ENCODE measurements around the gene JPT1.
"Not testable (repeated sequence)": the region's sequence is repeated elsewhere in the genome, so short reads cannot be mapped to it uniquely, and the experiment has no call there.

JPT1 gene

DNA sequence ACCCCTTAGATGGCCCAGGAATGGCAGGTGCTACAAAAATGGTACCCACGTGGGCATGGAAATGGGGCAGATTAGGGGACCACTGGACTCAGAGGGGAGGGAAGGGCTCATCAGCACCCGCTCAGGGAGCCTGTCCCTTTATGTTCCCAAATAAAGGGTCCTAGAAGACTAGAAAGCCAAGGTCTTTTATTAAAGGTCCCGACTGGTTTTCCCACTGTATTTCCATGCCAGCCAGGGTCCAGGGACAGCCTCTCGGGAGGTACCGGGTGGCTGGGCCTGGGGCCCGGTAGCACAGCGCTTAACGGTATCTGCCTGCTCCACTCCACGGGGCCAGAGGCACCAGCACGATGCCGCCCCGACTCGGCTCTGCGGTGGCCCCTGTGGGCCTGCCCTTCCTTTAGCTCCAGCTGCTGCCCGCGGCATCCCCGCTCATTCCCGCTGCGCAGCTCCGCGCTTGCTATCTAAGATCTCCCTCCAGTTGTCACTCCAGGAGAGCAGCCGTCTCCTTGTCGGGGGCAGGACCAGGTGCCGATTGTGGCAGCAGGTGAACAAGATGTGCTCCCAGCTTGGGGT, 24.2 kb downstream of the JPT1 start:
- DNase-seq (ENCODE audit: low spot score): no peak

DNA sequence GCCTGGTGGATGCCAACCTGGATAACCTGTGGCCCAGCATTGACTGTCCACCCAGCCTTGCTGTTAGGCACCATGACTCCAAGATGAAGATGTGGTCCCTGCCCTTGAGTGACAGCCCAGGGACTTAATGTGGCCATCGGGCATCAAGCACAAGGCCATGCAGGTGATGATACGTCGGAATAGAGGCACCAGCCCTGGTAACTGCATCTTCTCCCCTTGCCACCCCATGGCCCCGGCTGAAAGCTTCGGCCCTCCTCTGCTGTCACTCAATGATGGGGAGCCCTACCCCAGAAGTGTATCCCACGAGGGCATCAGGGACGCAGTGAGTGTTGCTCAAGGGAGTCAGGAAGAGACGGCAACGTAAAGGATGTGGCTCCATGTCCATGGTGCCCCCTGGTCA, 24.7 kb downstream of the JPT1 start:
- DNase-seq (ENCODE audit: low spot score): no peak

DNA sequence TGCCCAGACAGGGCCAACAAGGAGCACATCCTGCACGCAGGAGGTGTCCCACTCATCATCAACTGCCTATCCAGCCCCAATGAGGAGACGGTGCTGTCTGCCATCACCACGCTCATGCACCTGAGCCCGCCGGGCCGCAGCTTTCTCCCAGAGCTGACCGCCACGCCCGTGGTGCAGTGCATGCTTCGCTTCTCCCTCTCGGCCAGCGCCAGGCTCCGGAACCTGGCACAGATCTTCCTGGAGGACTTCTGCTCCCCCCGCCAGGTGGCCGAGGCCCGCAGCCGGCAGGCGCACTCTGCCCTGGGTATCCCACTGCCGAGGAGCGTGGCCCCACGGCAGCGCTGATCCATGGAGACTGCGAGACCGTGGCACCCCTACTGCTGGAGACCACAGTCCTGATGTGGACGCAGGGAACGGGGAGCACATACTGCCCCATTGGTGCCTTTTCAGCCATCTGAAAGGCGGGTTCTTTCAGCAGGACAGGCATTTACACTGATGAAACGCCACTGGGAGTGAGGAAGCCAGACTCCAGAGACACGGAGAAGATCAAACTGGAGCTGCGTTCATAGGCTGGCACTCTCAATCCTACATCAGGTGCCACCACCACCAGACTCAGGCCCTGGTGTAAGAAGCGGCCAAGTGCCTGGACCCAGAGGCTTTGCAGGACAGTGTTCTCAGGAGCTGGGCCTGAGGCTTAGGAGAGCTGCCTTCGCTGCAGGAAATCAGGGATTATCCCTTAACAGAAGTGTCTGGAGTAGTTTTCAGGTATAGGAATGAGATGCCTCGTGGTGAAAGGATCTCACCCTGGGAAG, 25.4 kb downstream of the JPT1 start:
- no peak for DNase-seq (ENCODE audit: low spot score)

GRCh38 chr17:75127936-75128335, 26.4 kb downstream of the JPT1 start:
- not testable (repeated sequence) for DNase-seq (ENCODE audit: low spot score)

- DNase-seq (ENCODE audit: low spot score): no peak
Observed at GRCh38 chr17:75126954-75127353, 27.4 kb downstream of the JPT1 start.

GRCh38 chr17:75125984-75126383, 28.3 kb downstream of the JPT1 start:
- no peak for DNase-seq (ENCODE audit: low spot score)

- no peak for DNase-seq (ENCODE audit: low spot score)
Observed at GRCh38 chr17:75124819-75125162, 29.5 kb downstream of the JPT1 start.

- DNase-seq (ENCODE audit: low spot score): no peak
Observed at GRCh38 chr17:75124041-75124818, 30.1 kb downstream of the JPT1 start.

DNA sequence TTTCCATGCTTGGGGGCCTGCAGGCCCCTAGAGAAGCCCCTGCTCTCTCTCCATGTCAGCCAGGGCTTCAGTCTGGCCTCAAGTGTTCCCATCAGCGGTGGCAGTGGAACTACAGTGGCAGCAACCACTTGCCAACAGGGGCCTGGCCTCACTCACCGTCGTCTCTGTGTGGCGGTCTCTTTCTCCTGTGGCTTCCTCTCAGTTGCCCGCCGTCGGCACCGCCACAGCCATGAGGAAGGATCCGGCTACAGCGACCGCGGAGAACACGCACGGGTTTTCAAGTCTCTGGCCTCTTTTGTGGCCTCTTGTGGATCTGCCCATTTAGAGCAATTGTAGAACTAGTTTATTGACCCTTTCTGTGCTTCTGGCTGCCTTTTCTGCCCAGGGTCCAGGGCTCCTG, 36.0 kb downstream of the JPT1 start:
- DNase-seq (ENCODE audit: low spot score): no peak

GRCh38 chr17:75116737-75117136, 37.6 kb downstream of the JPT1 start:
- DNase-seq (ENCODE audit: low spot score): no peak

GRCh38 chr17:75115555-75115954, 38.8 kb downstream of the JPT1 start:
- DNase-seq (ENCODE audit: low spot score): no peak

- DNase-seq (ENCODE audit: low spot score): no peak
Observed at GRCh38 chr17:75114552-75115314, 39.6 kb downstream of the JPT1 start.

DNA sequence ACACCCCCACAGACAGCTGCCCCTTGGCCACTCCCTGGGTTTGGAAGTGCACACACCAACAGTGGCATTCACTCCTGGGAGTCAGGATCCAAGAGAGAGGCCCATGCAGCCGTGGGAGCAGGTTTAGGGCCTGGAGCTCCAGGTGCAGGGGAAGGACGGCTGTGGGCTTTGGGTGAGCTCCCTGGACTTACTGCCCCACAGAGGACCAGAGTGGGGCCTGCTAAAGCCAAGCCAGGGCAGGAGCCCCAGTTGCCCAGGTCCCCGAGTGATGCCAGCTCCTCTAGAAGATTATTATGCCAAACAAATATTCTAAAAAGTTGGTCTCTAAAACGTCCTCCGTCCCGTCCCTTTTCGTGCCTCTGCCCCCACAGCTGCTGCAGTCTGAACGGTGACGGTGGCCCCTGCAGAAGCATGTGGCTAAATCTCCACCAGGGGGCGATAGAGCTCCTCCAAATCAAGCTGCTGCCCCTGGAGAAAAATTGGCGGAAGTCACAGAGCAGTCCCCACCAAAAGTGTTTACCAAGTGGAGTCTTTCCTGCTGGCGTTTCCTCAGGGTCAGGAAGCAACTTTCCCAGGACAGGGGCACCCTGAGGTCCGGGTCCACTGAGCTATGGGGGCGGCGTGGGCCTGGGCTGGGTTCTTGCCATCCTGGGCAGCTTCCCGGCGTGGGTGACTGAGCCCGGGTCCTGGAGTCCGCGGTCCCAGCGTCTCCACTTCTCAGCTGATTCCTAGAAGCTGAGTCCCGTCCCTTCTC, 40.3 kb downstream of the JPT1 start:
- peak; percentile 91 for DNase-seq (ENCODE audit: low spot score)

GRCh38 chr17:75111777-75112335, 42.5 kb downstream of the JPT1 start:
- no peak for DNase-seq (ENCODE audit: low spot score)

- no peak for DNase-seq (ENCODE audit: low spot score)
Observed at GRCh38 chr17:75110234-75110937, 43.9 kb downstream of the JPT1 start.

DNA sequence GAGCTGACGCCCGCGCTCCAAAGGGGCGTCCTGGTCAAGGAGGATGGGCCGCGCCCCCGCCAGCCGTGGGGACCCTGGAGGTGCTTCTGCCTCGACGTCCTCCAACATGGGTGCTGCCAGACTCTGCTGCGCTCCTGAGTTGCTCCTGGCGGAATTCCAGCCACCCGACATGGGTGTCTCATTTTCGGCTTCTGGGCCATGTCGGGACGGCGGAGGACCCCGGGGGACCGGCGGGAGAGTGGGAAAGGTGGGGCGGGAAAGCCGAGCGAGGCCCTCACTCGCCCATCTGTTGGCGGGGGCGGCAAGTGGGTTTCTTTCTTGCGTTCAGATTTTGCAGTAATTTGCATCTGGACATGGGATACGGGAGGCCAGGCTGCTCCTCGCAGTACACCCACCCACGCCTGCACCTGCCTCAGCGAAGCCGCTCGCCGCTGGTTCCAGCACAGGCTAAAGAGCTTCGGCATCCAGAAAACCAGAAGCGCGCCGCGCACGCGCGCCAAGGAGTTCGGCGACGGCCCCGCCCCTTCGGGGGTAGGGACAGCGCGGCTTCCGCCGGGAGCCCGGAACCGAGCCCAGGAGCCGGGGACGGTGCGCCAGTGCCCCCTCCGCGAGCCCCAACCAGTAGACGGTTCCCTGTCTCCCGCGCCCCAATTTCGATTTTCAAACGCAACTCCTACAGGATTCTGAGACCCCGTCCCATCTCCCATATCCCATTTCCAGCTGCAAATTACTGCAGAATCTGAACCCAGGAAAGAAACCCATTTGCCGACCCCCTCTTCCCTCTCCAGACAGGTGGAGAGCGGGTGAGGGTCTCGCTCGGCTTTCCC, 44.7 kb downstream of the JPT1 start, which contains the start of gene ARMC7:
TSS of gene ARMC7 (plus strand) at position 563 of the 827 bp plus-strand sequence. CDS start 320 bp downstream, outside the sequence.
- peak; percentile 76 for DNase-seq (ENCODE audit: low spot score)

DNA sequence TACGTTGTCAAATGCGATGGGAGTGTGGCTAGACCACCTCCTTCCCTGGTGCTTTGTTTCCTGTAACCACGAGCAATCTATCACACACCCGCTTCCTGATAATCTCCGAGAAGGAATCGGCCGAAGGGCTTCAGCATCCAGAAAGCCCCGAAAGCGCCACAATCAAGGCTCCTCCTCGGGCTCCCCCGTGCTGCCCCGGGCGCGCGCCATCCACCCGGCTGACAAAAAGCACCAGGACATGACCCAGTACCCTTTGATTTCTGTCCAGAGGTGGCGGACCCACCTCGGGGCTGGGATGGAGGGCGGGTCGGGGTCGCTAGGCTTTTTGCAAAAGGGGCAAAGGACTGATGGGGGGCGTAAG, 45.3 kb downstream of the JPT1 start:
- no peak for DNase-seq (ENCODE audit: low spot score)

GRCh38 chr17:75108193-75108592, 46.1 kb downstream of the JPT1 start:
- no peak for DNase-seq (ENCODE audit: low spot score)
